Measurements from ENCODE around the gene ASTN1. TPM values are rescaled to one million over a fixed set of nuclear protein-coding genes. Genes with fewer than 3 reads are reported as not detected.

ASTN1 gene
- total RNA-seq, 2 donors from 2014 or later = 0.23 to 0.62 TPM

GRCh38 chr1:177170756-177171535 lies 6.4 kb upstream of the ASTN1 start, which contains the start of gene BRINP2:
Gene BRINP2, plus strand, starts transcription at chr1:177170958. Its CDS starts 58,919 bp downstream, at chr1:177229877.
- 2% methylated on average over 49 of the region's 49 CpGs for WGBS
- Histone ChIP-seq H3K9me3 (no peaks in the 10 kb centered on the region), H3K27me3 (replicated peaks; ENCODE audit: insufficient read depth) (peaks cover 8% of the 10 kb centered on the region), H3K4me3 (peak within 1 kb of the TSS in 1 of 2 donors; percentile 18), H3K27ac (no peak within 1 kb of the TSS), H3K36me3 (no peaks in the 10 kb centered on the region), H3K4me1 (replicated peaks) (no peaks in the 10 kb centered on the region)
- peak; percentile 6 for DNase-seq (ENCODE audit: low spot score)
- TF ChIP-seq CTCF (IDR thresholded peaks at IDR 0.05) (no peak), POLR2A (IDR thresholded peaks at IDR 0.05) (no peak), POLR2AphosphoS5 (IDR thresholded peaks at IDR 0.05) (no peak)
- intact Hi-C loops (cut with DNase I) = no loop called here

- Histone ChIP-seq H3K9me3 (no peaks in the 10 kb centered on the region), H3K36me3 (no peaks in the 10 kb centered on the region), H3K27ac (no peak overlapping the region), H3K4me1 (replicated peaks) (no peaks in the 10 kb centered on the region), H3K27me3 (replicated peaks; ENCODE audit: insufficient read depth) (peaks cover 21% of the 10 kb centered on the region), H3K4me3 (no peak overlapping the region)
- no peak for DNase-seq (ENCODE audit: low spot score)
- intact Hi-C loops (cut with DNase I) = no loop called here
- WGBS = 6% methylated on average over 9 of the region's 9 CpGs
- TF ChIP-seq POLR2A (IDR thresholded peaks at IDR 0.05) (no peak), CTCF (IDR thresholded peaks at IDR 0.05) (no peak), POLR2AphosphoS5 (IDR thresholded peaks at IDR 0.05) (no peak)
Measured at GRCh38 chr1:177165069-177165439, 542 bp upstream of the ASTN1 start.

GRCh38 chr1:177163844-177164379 lies 600 bp downstream of the ASTN1 start:
- Histone ChIP-seq H3K36me3 (no peaks in the 10 kb centered on the region), H3K27ac (no peak overlapping the region), H3K9me3 (no peaks in the 10 kb centered on the region), H3K4me3 (no peak overlapping the region), H3K27me3 (replicated peaks; ENCODE audit: insufficient read depth) (peaks cover 20% of the 10 kb centered on the region), H3K4me1 (replicated peaks) (no peaks in the 10 kb centered on the region)
- no peak for TF ChIP-seq POLR2AphosphoS5 (IDR thresholded peaks at IDR 0.05)
- no peak for TF ChIP-seq CTCF (IDR thresholded peaks at IDR 0.05)
- no peak for TF ChIP-seq POLR2A (IDR thresholded peaks at IDR 0.05)
- DNase-seq (ENCODE audit: low spot score) = no peak
- 1% methylated on average over 15 of the region's 15 CpGs for WGBS
- intact Hi-C loops (cut with DNase I) = no loop called here

- no peak for DNase-seq (ENCODE audit: low spot score)
- WGBS = 77% methylated on average over 2 of the region's 2 CpGs
- Histone ChIP-seq H3K27me3 (replicated peaks; ENCODE audit: insufficient read depth) (peaks cover 20% of the 10 kb centered on the region), H3K4me3 (no peak overlapping the region), H3K36me3 (no peaks in the 10 kb centered on the region), H3K9me3 (no peaks in the 10 kb centered on the region), H3K27ac (no peak overlapping the region), H3K4me1 (replicated peaks) (no peaks in the 10 kb centered on the region)
- intact Hi-C loops (cut with DNase I) = no loop called here
- TF ChIP-seq POLR2AphosphoS5 (IDR thresholded peaks at IDR 0.05) (no peak), POLR2A (IDR thresholded peaks at IDR 0.05) (no peak), CTCF (IDR thresholded peaks at IDR 0.05) (no peak)
Measured at GRCh38 chr1:177162243-177162642, 2.3 kb downstream of the ASTN1 start.

GRCh38 chr1:177146499-177146898 lies 18.0 kb downstream of the ASTN1 start:
- no peaks in the 10 kb centered on the region for H3K36me3 ChIP-seq
- no peaks in the 10 kb centered on the region for H3K9me3 ChIP-seq
- no peak overlapping the region for H3K4me3 ChIP-seq
- H3K4me1 ChIP-seq (replicated peaks) = no peaks in the 10 kb centered on the region
- intact Hi-C loops (cut with DNase I) = no loop called here
- TF ChIP-seq POLR2AphosphoS5 (IDR thresholded peaks at IDR 0.05) (no peak), CTCF (IDR thresholded peaks at IDR 0.05) (no peak), POLR2A (IDR thresholded peaks at IDR 0.05) (no peak)
- no peak overlapping the region for H3K27ac ChIP-seq
- peaks cover 3% of the 10 kb centered on the region for H3K27me3 ChIP-seq (replicated peaks; ENCODE audit: insufficient read depth)
- 34% methylated on average over 2 of the region's 2 CpGs for WGBS
- no peak for DNase-seq (ENCODE audit: low spot score)
